H1 (cell line): ENCODE results near the gene PPP1R15B. TPM values are rescaled to one million over a fixed set of nuclear protein-coding genes. Genes with fewer than 3 reads are reported as not detected.
A peak's percentile ranks its signal among the peaks of the same experiment; 100 is the strongest.

Experiments used
- CTCF ChIA-PET: fragments of 300-600 bp; sonication (Branson Sonifier 250); formaldehyde crosslinking; loops from one replicate; lab custom pipeline; 2021; ENCODE audit not compliant: partially characterized antibody; lab: Charles Lee
- POLR2A ChIA-PET: fragments of 300-600 bp; sonication (Branson Sonifier 250); formaldehyde crosslinking; loops from one replicate; lab custom pipeline; 2021; ENCODE audit warnings: inconsistent platforms; ENCODE audit not compliant: partially characterized antibody; lab: Charles Lee
- DNase-seq, 2 experiments: peaks; one replicate each; pipeline versions ENCODE4 v3.0.0 to v3.0.0-alpha.2; 2010 to 2022; ENCODE audit warnings: low spot score in 2 of 2, low read depth in 1 of 2, mixed read lengths in 1 of 2
- FAIRE-seq: peaks from 2 replicates; lab custom pipeline; 2011; peaks lifted over from hg19 to GRCh38; lab: Jason Lieb, UNC
- H2AFZ ChIP-seq: 2 replicates; pipeline ENCODE4 v1.8.1; 2012; ENCODE audit warnings: low read length, inconsistent platforms
- H2AK5ac ChIP-seq: 2 replicates; pipeline ENCODE4 v1.6.1; 2013; ENCODE audit warnings: low read depth, low read length
- H2BK120ac ChIP-seq: replicated peaks from 2 replicates; pipeline ENCODE3; 2013; ENCODE audit warnings: low read depth, low read length, inconsistent platforms
- H2BK12ac ChIP-seq: 2 replicates; pipeline ENCODE4 v1.6.1; 2013; ENCODE audit warnings: low read depth, low read length
- H2BK15ac ChIP-seq: 2 replicates; pipeline ENCODE4 v1.6.1; 2013; ENCODE audit warnings: low read length
- H2BK20ac ChIP-seq: 2 replicates; pipeline ENCODE4 v1.6.1; 2013; ENCODE audit warnings: low read length
- H2BK5ac ChIP-seq: 2 replicates; pipeline ENCODE4 v1.6.1; 2013; ENCODE audit warnings: low read depth, low read length
- H3K14ac ChIP-seq: 2 replicates; pipeline ENCODE4 v1.6.1; 2013; ENCODE audit warnings: inconsistent platforms; ENCODE audit not compliant: insufficient read length
- H3K18ac ChIP-seq: 2 replicates; pipeline ENCODE4 v1.6.1; 2013; ENCODE audit warnings: low read length; ENCODE audit errors: extremely low read depth
- H3K23ac ChIP-seq: 2 replicates; pipeline ENCODE4 v1.6.1; 2013; ENCODE audit warnings: inconsistent platforms; ENCODE audit not compliant: insufficient read length
- H3K23me2 ChIP-seq: 2 replicates; pipeline ENCODE4 v1.6.1; 2013; ENCODE audit warnings: low read depth, low read length
- H3K27ac ChIP-seq: 2 replicates; pipeline ENCODE4 v1.6.1; 2011; ENCODE audit warnings: low read depth, low read length, inconsistent platforms
- H3K27me3 ChIP-seq, 4 experiments: replicated peaks in 1 of 4; 1 replicate in 1 of 4; 2 replicates in 3 of 4; pipeline versions ENCODE4 v1.6.1 to v1.8.1; 2011 to 2013; ENCODE audit warnings: low read length in 3 of 4, mild to moderate bottlenecking in 3 of 4, inconsistent platforms in 2 of 4, mixed read lengths in 2 of 4, moderate library complexity in 1 of 4; ENCODE audit not compliant: control insufficient read depth in 3 of 4, insufficient read depth in 3 of 4; ENCODE audit errors: extremely low read depth in 1 of 4
- H3K36me3 ChIP-seq, 4 experiments: 2 replicates each; pipeline versions ENCODE4 v1.6.1 to v1.8.1; 2011 to 2013; ENCODE audit warnings: mild to moderate bottlenecking in 4 of 4, low read length in 3 of 4, moderate library complexity in 2 of 4, control low read depth in 1 of 4, inconsistent platforms in 1 of 4; ENCODE audit not compliant: insufficient read depth in 4 of 4, control insufficient read depth in 2 of 4
- H3K4ac ChIP-seq: replicated peaks from 2 replicates; pipeline ENCODE3; 2013; ENCODE audit warnings: low read length, low read depth, mixed read lengths, inconsistent platforms; ENCODE audit not compliant: insufficient read length
- H3K4me1 ChIP-seq, 4 experiments: replicated peaks in 1 of 4; 1 replicate in 1 of 4; 2 replicates in 3 of 4; pipeline versions ENCODE4 v1.6.1 to v1.8.1; 2011 to 2013; ENCODE audit warnings: low read length in 3 of 4, inconsistent platforms in 2 of 4, mixed read lengths in 1 of 4; ENCODE audit not compliant: insufficient read depth in 4 of 4, control insufficient read depth in 3 of 4
- H3K4me2 ChIP-seq, 2 experiments: 2 replicates each; pipeline versions ENCODE4 v1.6.1 to v1.8.1; 2011 to 2013; ENCODE audit warnings: low read depth in 2 of 2, low read length in 2 of 2, control low read depth in 1 of 2, inconsistent platforms in 1 of 2, mild to moderate bottlenecking in 1 of 2; ENCODE audit not compliant: insufficient read depth in 1 of 2
- H3K4me3 ChIP-seq, 4 experiments: fragments of 200-600, 300-600 bp in 1 of 4; sonication (generic), shearing (Covaris generic), sonication (Bioruptor Twin) in 1 of 4; 2 replicates each; pipeline versions ENCODE4 v1.5.1 to v1.8.1; 2011 to 2016; ENCODE audit warnings: low read length in 4 of 4, low read depth in 3 of 4, control low read depth in 2 of 4, inconsistent platforms in 2 of 4, mild to moderate bottlenecking in 2 of 4, mixed read lengths in 1 of 4, moderate library complexity in 1 of 4; ENCODE audit not compliant: insufficient read depth in 2 of 4; ENCODE audit errors: extremely low read depth in 1 of 4
- H3K56ac ChIP-seq: replicated peaks from 2 replicates; pipeline ENCODE3; 2013; ENCODE audit warnings: low read depth, mild to moderate bottlenecking, mixed read lengths, low read length, inconsistent platforms; ENCODE audit not compliant: insufficient read length
- H3K79me1 ChIP-seq: 2 replicates; pipeline ENCODE4 v1.6.1; 2013; ENCODE audit warnings: low read depth, low read length, control low read depth
- H3K79me2 ChIP-seq, 2 experiments: 2 replicates each; pipeline versions ENCODE4 v1.6.1 to v1.8.1; 2012 to 2013; ENCODE audit warnings: low read length in 2 of 2, mild to moderate bottlenecking in 2 of 2, inconsistent platforms in 1 of 2; ENCODE audit not compliant: insufficient read depth in 2 of 2, control insufficient read depth in 1 of 2
- H3K9ac ChIP-seq, 4 experiments: replicated peaks in 1 of 4; 1 replicate in 1 of 4; 2 replicates in 3 of 4; pipeline versions ENCODE4 v1.6.1 to v1.8.1; 2011 to 2013; ENCODE audit warnings: low read depth in 3 of 4, low read length in 3 of 4, control low read depth in 2 of 4, mild to moderate bottlenecking in 2 of 4, moderate library complexity in 2 of 4, inconsistent platforms in 1 of 4; ENCODE audit errors: extremely low read depth in 1 of 4
- H3K9me3 ChIP-seq, 2 experiments: 2 replicates each; pipeline versions ENCODE4 v1.6.1 to v1.8.1; 2012 to 2013; ENCODE audit warnings: mild to moderate bottlenecking in 2 of 2, moderate library complexity in 2 of 2, control low read depth in 1 of 2, inconsistent platforms in 1 of 2, low read depth in 1 of 2, low read length in 1 of 2, mixed read lengths in 1 of 2; ENCODE audit not compliant: insufficient read depth in 2 of 2
- H4K20me1 ChIP-seq, 2 experiments: replicated peaks in 1 of 2; 2 replicates each; pipeline versions ENCODE3 to v1.8.1; 2011 to 2013; ENCODE audit warnings: inconsistent platforms in 2 of 2, low read length in 2 of 2, mild to moderate bottlenecking in 1 of 2; ENCODE audit not compliant: insufficient read depth in 2 of 2, control insufficient read depth in 1 of 2
- H4K5ac ChIP-seq: 2 replicates; pipeline ENCODE4 v1.6.1; 2013; ENCODE audit warnings: low read length, low read depth, mixed read lengths, inconsistent platforms; ENCODE audit not compliant: insufficient read length
- H4K8ac ChIP-seq: 2 replicates; pipeline ENCODE4 v1.8.0; 2013; ENCODE audit warnings: mild to moderate bottlenecking, moderate library complexity, low read length, inconsistent platforms; ENCODE audit not compliant: insufficient read depth; ENCODE audit errors: extremely low read depth
- H4K91ac ChIP-seq: replicated peaks from 2 replicates; pipeline ENCODE3; 2013; ENCODE audit warnings: low read length, mixed read lengths, inconsistent platforms; ENCODE audit not compliant: insufficient read length
- BCL11A ChIP-seq, 2 experiments: IDR thresholded peaks; one replicate each; pipeline ENCODE4 v1.6.1; 2011; ENCODE audit warnings: low read depth in 2 of 2, low read length in 2 of 2, mild to moderate bottlenecking in 2 of 2
- CEBPB ChIP-seq: IDR thresholded peaks from 2 replicates; pipeline ENCODE4 v1.6.1; 2012; ENCODE audit warnings: low read depth, low read length
- CHD2 ChIP-seq: IDR thresholded peaks from 2 replicates; pipeline ENCODE4 v1.6.1; 2012; ENCODE audit warnings: low read length, improper control_type of control experiment
- CREB1 ChIP-seq: IDR thresholded peaks from 2 replicates; pipeline ENCODE4 v1.6.1; 2012; ENCODE audit warnings: inconsistent platforms
- EP300 ChIP-seq, 2 experiments: IDR thresholded peaks; 1 replicate in 1 of 2; 2 replicates in 1 of 2; pipeline ENCODE4 v1.6.1; 2011 to 2012; ENCODE audit warnings: low read depth in 2 of 2, low read length in 2 of 2, mild to moderate bottlenecking in 2 of 2, borderline replicate concordance in 1 of 2, inconsistent platforms in 1 of 2, moderate library complexity in 1 of 2
- FOSL1 ChIP-seq: IDR thresholded peaks from 2 replicates; pipeline ENCODE4 v1.6.1; 2011; ENCODE audit warnings: mild to moderate bottlenecking, low read depth, low read length, moderate library complexity; ENCODE audit not compliant: insufficient read depth
- GTF2F1 ChIP-seq: IDR thresholded peaks from 2 replicates; pipeline ENCODE4 v1.6.1; 2012; ENCODE audit warnings: low read depth, low read length, improper control_type of control experiment, borderline replicate concordance
- HDAC2 ChIP-seq, 2 experiments: fragments of 300-600 bp in 1 of 2; sonication (generic) in 1 of 2; IDR thresholded peaks; 2 replicates each; pipeline ENCODE4 v1.6.1; 2011 to 2012; ENCODE audit warnings: low read depth in 2 of 2, low read length in 2 of 2, mild to moderate bottlenecking in 2 of 2, moderate library complexity in 2 of 2, borderline replicate concordance in 1 of 2, inconsistent platforms in 1 of 2
- TAF7 ChIP-seq: optimal IDR thresholded peaks from 2 replicates; pipeline ENCODE3; 2011; ENCODE audit warnings: low read depth, mild to moderate bottlenecking, inconsistent platforms, low read length, moderate library complexity, borderline replicate concordance
- TEAD4 ChIP-seq: IDR thresholded peaks from 2 replicates; pipeline ENCODE4 v1.6.1; 2012; ENCODE audit warnings: low read depth, low read length, inconsistent platforms, mixed read lengths
- WGBS, 2 experiments: shearing (Covaris generic) in 1 of 2; methylation state at CpG; one replicate each; pipeline versions ENCODE4 v1.1.6 to v1.1.7; 2013 to 2015; ENCODE audit warnings: low lambda C conversion rate in 2 of 2, mixed read lengths in 2 of 2, inconsistent platforms in 1 of 2, low coverage in 1 of 2, missing lambda C conversion rate in 1 of 2; ENCODE audit not compliant: insufficient replicate concordance in 2 of 2, insufficient coverage in 1 of 2, insufficient read length in 1 of 2; ENCODE audit errors: extremely low coverage in 1 of 2, missing lambda C conversion rate in 1 of 2; 5-methylcytosine and 5-hydroxymethylcytosine counted together
- polyA plus RNA-seq, 7 experiments: library from polyadenylated mRNA; depleted of rRNA in 3 of 7; stranded (reverse) in 5 of 7; unstranded in 2 of 7; fragments of >200 nt in 5 of 7; fragments of 200-250 nt in 2 of 7; gene quantifications; 1 replicate in 5 of 7; 2 replicates in 1 of 7; 4 replicates in 1 of 7; pipeline versions ENCODE4 v1.2.1 to v1.2.3, GENCODE V29; 2011 to 2013; ENCODE audit warnings: missing spikeins in 2 of 7, mixed read lengths in 2 of 7
- total RNA-seq: library from RNA; stranded (reverse); fragmentation: NEBNext Ultra II Directional; extraction: Animal tissue kit (Norgen Biotek cat#: 25700); gene quantifications from 2 replicates; pipeline ENCODE4 v1.2.1, GENCODE V29; 2021

PPP1R15B gene
- total and polyA plus RNA-seq, 2 of the 8 experiments (the other 6 are each of a cell fraction or from before 2014, with no cell fraction given), result 14.4 to 72.2 TPM

GRCh38 chr1:204420039-204421004 is 8.7 kb upstream of the PPP1R15B start:
- no peaks in the 10 kb centered on the region for H3K79me1 ChIP-seq
- no peak overlapping the region for H3K23ac ChIP-seq
- H2AFZ ChIP-seq, result no peak overlapping the region
- DNase-seq (no peak), FAIRE-seq (no peak)
- H4K8ac ChIP-seq, result no peak overlapping the region
- H2BK120ac ChIP-seq, result no peak overlapping the region
- H3K23me2 ChIP-seq, result 0 out of 2 replicates have a peak, but pooled peaks cover 2% of the 10 kb centered on the region
- no peaks in the 10 kb centered on the region for H3K79me2 ChIP-seq
- H4K5ac ChIP-seq, result no peak overlapping the region
- H3K36me3 ChIP-seq, result peaks cover 0 to 5% (median 3%) of the 10 kb centered on the region in 4 experiments; a peak in 4 of 8 replicates
- H2BK15ac ChIP-seq, result no peak overlapping the region
- H3K27ac ChIP-seq, result no peak overlapping the region
- no peak overlapping the region for H2BK5ac ChIP-seq
- H3K27me3 ChIP-seq, result no peaks in the 10 kb centered on the region
- ChIA-PET CTCF (interaction anchor here (6.9 to 20.6 kb wide), 2 partner anchors 10 to 25 kb away, joined by 54 to 310 read pairs; no protein-coding TSS in a partner anchor), POLR2A (interaction anchor here (1.2 to 1.4 kb wide), 2 partner anchors 58 to 96 kb away, joined by 3 read pairs; partner anchors contain the start of gene MDM4)
- 79% methylated on average over 7 of the region's 7 CpGs; no CpG with 5 or more reads in 1 of the 2 experiments for WGBS, 2 experiments
- H3K18ac ChIP-seq, result no peak overlapping the region; the same call in 1 of the 2 replicates
- H3K56ac ChIP-seq, result no peak overlapping the region
- peak overlapping the region; percentile 87; the same call in 1 of the 2 replicates for H2BK12ac ChIP-seq
- H3K4me1 ChIP-seq, result peaks cover 2 to 13% (median 8%) of the 10 kb centered on the region in 4 experiments; a peak in 5 of 7 replicates
- no peaks in the 10 kb centered on the region for H4K20me1 ChIP-seq
- H2AK5ac ChIP-seq, result no peak overlapping the region; the same call in 1 of the 2 replicates
- no peak overlapping the region for H4K91ac ChIP-seq
- H2BK20ac ChIP-seq, result no peak overlapping the region
- peak overlapping the region; percentile 8 to 41; a peak in 2 of 4 replicates for H3K4me2 ChIP-seq
- peak overlapping the region in 1 of 4 experiments; percentile 54; a peak in 2 of 7 replicates for H3K9ac ChIP-seq
- no peak overlapping the region for H3K4ac ChIP-seq
- no peaks in the 10 kb centered on the region for H3K9me3 ChIP-seq
- H3K14ac ChIP-seq, result no peak overlapping the region
- peak overlapping the region in 1 of 4 experiments; percentile 12; a peak in 1 of 8 replicates for H3K4me3 ChIP-seq
- TF ChIP-seq CHD2, result no peak
- no peak for TF ChIP-seq CREB1
- no peak for TF ChIP-seq GTF2F1
- no peak for TF ChIP-seq TEAD4
- no peak for TF ChIP-seq HDAC2 (IDR thresholded peaks at IDR 0.05; ENCODE audit: borderline replicate concordance in 1 of 2, low read depth in 2 of 2, low read length in 2 of 2)
- TF ChIP-seq BCL11A (IDR thresholded peaks at IDR 0.05; ENCODE audit: low read depth in 2 of 2, low read length in 2 of 2), result no peak
- TF ChIP-seq TAF7, result no peak
- TF ChIP-seq FOSL1, result no peak
- no peak for TF ChIP-seq EP300 (IDR thresholded peaks at IDR 0.05; ENCODE audit: borderline replicate concordance in 1 of 2, low read depth in 2 of 2, low read length in 2 of 2)
- no peak for TF ChIP-seq CEBPB
